ENCODE results near the gene SLC25A15.
A peak's percentile ranks its signal among the peaks of the same experiment; 100 is the strongest.

The SLC25A15 gene

DNA sequence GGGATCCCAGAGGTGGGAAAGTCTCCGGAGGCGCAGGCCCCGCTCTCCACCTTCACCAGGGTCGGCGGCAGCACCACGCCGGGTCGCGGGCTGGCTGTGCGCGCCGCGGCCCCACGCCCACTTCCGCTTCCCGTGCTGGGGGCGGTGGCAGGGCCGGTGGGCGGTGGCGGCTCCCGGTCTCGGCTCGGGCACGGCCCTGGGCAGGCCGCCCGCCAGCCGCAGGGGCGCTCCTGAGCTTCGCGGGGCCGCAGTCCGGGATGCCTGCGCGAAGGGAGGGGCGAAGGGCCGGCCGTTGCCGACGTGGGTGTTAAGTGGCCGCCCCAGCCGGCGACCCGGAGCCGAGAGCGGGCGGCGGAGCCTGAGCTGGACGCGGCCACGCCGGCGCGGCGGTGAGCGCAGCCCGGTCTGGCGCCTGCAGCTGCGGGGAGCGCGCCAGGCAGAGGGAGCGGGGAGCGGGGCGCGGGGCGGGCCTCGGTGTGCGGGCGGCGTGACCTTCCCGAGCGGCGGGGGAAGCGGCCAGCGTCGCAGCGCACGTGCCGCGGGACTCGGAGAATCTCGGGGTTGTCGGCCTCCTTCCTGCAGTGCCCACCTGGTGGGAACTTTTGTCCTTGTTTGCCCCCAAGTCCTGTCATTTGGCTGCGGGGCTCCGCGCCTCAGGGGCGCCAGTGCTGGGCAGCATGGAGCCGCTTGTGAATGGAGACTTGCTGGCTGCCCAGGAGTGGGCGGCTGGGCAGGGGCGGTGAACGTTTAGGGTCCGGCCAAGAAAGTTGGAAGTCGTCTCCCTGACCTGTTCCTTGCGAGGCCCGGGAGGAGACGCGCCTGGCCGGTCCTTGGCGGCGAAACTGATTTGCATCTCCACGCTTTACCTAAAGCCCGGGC is at the start of gene SLC25A15:
TSS of gene SLC25A15 (plus strand) at position 337 of the 879 bp plus-strand sequence. CDS start 3,616 bp downstream, outside the sequence.
- peak; percentile 79 for DNase-seq

DNA sequence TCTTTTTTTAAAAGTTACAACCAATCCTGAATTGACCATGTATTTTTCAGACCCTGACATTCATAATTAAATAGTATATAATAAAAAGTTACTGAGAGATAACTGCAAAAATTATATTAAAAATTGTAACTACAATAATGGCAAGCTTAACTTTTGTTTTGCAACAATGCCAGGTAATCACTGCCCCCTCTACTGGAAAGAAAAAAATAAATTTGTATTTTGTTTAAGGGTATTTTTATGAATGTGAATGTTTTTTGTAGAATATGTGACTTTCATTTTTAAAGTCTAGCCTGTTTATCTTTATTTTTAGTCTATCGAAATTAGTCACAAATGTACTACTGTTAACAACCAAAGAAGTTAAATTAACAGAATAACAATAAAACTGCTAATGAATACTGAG is 40.1 kb upstream of the SLC25A15 start:
- DNase-seq: no peak

DNA sequence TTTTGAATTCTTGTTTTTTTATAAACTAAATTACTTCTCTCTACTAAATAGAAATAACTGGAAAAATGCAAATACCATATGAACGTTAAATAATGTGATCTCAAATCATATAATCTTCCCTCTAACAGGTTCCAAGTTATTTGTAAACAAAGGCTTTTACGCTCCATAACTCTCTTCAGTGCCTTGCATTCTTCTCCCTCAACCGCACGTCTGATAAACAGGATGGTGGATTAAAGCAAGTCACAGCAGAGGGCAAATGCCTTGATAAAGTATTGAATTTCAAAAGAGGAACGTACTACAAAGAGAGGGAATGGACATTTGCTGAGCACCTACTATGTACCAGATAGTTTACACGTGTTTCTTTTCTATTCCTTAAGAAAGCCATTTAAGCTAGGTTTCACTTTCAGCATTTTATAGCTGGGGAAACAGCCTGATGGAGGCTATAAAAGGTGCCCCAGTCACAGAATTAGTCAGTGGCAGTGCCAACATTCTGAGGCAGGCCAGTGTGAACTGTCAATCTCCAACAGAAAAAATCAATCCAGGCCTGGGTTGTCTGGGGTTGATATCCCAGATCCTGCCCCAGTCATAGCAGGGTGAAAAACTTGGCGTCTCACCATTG is 34.2 kb upstream of the SLC25A15 start:
- no peak for DNase-seq

DNA sequence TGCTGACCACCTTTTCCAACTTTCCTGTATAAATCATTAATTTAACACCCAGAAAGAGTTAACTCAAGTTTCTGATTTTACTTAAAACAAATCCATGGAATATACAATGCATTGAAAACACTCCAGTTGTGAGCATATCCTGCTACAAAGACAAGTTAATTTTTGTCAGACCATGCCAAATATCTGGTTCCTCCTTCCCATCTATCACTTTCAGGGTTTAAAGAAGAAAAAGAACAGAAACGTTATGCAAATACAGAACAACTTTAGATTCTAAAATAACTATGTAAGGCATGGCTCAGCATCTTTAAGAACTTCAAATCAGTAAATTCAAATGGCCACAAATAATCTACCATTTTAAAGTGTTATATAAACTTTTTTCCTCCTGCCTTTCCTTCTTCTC is 33.4 kb upstream of the SLC25A15 start:
- no peak for DNase-seq

DNA sequence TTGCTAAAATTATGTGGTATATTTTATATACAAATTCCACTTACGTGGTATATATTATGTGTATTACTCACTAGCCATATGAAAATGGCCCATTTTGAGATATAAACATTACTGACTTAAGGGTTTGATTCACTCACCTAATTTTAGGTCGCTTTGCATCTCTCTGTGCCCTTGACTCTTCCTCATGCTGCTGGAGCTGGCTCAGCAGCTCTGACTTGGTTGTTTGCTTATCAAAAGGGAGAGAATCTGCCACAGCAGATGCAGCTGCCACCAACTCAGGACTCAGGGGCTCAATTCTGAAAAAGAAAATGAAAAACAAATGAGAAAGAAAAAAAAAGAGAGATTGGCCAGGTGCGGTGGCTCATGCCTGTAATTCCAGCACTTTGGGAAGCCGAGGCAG is 30.6 kb upstream of the SLC25A15 start:
- DNase-seq: no peak

DNA sequence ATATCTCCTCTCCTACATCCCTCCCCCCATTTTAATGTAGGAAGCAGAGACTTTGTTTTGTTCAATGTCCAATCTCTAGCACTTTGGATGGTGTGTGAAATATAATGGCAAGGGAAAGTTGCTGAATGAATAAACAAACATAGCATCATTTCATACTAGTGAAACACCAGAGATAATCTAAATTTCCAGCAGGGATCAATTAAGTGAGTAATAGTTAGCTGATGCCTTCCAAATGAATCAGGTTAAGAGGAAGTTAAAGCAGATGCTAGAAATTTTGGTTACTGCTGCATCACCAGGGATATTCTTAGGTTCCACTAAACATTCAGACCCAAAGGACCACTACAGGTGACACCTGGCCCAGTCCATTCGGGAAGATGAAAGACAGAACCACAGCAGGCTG is 26.6 kb upstream of the SLC25A15 start:
- DNase-seq: no peak

DNA sequence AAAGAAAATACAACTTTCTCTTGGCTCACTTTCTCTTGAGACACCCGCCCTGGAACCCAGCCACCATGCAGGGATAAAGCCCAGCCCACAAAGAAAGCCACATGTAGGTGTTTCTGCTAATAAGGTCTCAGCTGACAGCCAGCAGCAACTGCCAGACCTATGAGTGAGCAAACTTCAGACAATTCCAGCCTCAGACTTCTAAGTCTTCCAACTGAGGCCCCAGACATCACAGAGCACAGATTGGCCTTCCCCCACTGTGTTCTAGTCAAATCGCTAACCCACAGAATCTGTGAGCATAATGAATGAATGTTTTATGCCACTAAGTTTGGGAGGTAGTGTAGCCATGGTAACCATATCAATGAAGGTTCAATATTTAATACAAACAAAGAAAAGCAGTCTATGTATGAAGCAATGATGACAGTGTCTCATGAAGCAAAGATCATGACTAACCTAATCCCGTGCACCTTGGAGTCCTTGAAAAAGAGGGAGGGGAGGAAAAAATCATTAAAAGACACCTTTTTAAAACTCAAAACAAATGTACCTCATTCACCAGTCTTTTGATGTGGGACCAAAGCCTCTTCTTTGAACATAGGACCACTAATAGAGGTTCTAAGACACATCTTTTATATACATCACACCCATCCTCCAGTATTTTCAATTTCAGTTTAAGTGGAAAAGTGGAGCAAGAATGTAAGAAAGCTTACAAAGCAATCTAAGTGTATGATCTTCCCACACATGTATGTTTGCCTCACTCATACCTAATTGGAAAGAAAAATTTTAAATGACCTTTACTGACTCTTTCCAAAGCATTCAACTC is 24.6 kb upstream of the SLC25A15 start:
- DNase-seq: peak; percentile 48

DNA sequence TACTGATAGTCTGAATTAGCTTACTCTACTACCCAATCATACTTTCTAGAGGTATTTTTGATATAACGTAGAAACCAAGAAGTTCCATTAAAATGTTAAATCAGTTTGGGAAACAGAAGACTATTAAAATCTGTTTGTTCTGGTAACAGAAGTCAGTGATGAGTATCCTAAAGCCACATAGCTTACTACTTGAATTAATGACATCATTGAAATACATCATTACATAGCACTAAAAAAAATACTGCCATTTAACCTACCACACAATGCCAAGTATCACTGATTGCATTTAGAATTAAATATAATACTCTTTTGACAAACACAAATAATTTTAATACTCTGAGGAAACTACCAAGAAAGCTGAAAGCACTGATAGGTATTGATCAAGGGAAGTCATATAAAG is 23.8 kb upstream of the SLC25A15 start:
- no peak for DNase-seq

DNA sequence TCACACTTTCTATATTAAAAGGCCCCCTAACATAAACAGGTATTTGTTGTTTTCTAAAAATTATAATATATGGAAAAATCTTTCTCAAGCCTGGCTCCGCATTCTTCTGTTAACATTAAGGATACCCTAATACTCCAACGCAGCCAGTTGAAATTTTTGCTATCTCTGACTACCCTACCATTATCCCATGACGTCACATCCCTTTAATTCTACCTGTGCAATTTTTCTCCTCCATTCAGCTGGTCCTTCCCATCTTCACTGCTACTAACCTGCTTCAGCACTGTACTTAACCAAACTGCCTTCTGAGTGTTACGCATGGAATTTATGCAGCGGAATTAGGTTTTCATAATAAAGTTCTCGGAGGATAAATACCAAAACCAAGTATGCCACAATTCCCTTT is 19.4 kb upstream of the SLC25A15 start:
- no peak for DNase-seq

DNA sequence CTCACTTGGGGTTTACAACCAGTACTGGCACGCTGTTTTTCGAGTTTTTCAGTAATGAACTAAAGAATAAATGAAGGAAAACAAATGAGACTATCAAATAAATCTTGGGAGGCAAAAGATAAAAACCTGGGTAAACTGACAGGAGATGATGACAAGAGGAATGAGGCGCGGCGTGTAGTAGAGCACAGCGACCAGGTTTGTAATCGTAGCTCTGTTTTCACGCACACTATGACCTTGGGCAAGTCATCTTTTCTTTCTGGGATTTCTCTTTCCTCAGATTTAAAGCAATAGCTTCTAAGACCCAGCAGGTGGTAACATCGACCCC is 18.8 kb upstream of the SLC25A15 start:
- no peak for DNase-seq

DNA sequence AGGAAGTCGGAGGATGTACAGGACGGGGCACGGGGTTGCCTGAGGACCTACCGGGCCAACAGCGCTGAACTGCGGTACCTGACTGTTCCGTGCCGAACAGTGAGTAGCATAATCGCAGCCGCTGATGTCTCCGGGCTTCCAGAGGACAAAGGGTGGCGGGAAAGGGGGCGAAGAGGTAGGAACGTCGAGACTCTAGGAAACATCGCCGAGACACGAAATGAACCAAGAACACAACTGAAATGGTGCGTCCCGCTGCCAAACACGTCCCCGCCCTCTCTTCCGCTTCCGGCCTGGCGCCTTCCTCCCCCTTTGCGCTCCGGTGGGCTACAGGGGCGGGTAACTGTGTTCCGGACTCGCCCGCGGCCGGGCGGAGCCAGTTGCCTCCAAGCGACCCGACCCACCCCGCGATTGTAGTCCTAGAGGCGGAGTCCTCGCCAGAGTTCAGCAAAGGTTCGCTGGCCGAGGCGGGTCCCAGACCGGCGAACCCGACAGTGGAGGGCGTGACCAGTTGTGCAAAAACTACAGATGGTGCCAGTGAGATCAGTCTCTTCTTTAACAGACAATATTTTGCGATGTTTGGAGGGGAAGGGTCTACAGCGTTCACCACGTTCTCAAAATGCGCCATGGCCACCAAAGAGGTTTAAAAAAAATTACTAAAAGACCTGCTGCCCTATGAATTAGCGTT is 18.3 kb upstream of the SLC25A15 start, which contains the start of gene MRPS31:
TSS of gene MRPS31 (minus strand) at position 257 of the 685 bp plus-strand sequence. CDS start at position 203, 54 bp downstream.
- DNase-seq: peak; percentile 94

DNA sequence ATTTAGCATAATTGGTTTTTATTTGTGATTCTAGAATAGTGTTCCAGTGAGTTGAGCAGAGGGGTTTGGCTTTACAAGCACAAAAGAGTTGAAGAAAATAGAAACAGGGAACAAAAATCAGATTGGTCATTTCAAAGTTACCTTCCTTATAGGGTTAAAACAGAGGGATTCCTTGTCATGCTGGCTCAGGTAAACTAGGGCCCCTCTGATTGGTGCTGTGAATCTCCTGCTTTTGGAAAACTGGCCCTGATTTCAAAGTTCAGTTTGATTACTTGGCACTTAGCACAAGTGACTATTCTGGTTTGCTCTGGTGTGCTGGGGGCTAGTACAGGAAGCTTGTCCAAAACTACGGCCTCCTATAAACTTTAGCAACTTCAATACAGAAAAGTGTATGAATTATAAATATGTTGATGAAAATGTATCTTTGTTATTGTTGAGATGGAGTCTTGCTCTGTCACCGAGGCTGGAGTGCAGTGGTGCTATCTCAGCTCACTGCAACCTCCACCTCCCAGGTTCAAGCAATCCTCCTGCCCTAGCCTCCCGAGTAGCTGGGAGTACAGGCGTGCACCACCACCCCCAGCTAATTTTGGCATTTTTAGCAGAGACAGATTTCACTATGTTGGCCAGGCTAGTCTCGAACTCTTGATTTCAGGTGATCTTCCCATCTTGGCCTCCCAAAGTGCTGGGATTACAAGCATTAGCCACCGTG is 16.5 kb upstream of the SLC25A15 start:
- DNase-seq: no peak

DNA sequence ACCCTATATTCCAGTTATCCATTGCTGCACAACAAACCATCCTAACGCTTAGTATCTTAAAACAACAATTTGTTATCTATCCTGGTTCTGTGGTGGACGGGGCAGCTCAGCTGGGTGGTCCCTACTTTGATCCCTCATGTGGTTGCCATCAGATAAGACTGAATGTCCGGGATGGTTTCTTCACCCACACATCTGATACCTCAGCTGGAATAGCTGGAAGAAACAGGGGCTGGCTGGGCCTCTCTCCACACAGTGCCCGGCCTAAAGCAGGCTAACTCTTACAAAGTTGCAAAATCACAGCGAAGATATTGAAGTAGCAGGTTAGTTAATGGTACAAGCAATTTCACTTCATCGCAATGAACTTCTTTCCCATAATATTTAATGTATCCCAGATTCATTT is 14.7 kb upstream of the SLC25A15 start:
- no peak for DNase-seq

DNA sequence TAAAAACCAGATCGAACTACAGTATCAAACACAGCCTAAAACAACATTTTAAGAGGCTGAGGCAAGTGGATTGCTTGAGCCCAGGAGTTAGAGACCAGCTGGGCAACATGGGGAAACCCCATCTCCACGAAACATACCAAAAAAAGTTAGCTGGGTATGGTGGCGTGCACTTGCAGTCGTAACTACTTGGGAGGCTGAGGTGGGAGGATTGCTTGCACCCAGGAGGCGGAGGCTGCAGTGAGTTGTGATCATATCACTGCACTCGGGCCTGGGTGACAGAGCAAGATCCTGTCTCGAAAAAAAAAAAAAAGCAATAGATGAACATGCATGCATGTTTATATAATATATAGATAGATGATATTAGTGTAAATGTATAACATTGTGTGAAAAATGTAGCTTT is 13.2 kb upstream of the SLC25A15 start:
- DNase-seq: peak; percentile 31

DNA sequence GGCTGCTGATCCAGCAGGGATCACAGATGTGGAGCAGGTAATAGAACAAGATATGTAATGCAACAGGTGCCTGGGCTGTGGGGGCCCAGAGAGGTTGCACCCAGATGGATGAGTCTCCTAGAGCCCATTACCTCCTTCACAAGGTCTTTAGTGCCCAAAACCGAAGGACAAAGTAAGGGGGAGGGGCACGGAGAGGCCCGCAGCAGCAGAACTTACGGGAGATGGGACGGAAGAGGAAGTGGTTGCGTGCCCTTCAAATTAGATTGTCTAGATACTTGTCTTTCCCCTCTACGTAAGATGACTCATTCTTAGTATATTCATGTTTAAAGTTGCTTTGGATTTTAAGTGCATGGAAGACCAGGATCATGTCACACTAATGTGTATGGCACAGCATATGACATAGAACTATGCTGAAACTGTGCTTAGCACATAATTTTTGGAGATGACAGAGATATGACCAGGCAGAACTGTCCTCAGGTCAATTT is 12.7 kb upstream of the SLC25A15 start:
- peak; percentile 77 for DNase-seq

DNA sequence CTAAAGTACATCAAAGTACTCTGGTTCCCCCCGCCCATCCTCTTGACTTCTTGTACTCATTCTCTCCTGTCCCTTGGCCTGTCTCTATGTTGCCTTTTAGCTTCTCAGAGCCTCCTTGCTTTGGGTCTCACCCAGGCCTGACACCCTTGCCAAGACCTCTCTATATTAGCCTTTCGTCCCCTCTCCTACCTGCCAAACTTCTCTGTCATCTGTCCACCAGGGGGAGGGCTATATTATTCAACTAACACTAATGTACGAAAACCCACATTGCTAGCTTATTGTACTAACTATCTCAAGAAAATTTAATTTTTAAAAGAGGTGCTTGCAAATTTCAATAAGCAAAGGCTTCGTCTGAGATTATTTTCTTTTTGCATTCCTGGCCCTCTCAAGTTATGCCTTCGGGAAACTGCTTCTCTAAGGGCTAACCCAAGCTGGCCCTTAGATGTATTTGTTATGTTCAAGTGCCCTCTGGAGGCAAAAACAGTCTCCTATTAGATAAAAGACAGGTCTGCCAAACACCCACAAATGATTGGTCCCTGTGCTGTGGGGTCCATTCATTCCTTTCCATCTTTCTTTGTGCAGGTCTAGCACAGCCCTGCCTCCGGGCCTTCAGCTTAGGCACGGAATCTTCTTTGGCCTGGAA is 12.1 kb upstream of the SLC25A15 start:
- peak; percentile 67 for DNase-seq

DNA sequence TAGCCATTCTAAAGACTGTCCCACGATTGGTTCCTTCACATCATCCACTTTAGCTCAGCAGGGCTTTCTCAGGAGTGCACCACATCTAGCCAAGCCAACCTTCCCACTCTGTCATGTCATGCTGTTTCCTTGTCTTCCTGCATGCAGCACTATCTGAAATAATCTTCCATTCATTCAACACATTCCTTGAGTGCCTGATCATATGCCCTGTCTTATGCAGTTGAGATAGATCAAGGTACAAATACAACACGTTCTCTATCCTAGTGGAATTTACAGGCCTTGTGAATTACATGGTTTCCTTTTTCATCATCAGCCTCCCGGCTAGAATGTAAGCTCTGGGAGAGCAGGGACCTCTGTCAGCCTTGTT is 11.6 kb upstream of the SLC25A15 start:
- no peak for DNase-seq

DNA sequence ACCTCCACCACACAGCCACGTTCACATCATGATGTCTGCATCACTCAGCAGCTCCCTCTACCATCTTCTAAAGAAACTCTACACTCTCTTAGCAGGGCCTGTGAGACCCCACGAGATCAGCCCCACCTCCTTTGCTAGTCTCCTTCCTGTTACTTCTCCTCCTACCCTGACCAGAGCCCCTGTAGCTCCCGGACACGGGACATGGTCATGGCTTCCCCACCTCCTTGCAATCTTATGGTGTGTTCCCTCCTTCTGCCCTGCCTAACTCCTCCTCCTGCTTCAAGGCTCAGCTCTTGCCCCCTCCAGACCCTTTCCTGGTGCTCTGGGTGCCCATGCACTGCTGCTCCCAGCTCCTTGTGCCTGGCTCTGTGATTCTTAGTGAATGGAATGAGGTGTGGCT is 10.4 kb upstream of the SLC25A15 start:
- DNase-seq: no peak

DNA sequence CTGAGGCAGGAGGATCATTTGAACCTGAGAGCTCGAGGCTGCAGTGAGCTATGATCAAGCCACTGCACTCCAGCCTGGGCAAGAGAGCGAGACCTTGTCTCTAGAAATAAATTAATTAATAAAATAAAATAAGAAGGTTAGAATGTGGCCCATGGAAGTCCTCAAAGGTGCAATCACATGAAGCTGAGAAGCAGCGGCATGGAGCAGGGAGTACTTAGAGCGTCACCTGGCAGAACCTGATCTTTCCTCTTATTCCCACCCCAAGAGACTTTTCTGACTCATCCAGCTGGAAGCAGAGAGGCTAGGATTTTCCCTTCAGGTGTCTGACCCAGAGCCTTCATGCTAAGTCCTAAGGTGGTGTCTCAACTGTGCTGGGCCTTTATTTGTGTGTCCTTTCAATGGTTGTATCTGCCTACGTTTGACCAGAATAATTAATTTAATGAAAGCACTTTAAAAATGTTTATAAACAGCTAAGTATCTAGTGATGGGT is 9.6 kb upstream of the SLC25A15 start:
- DNase-seq: no peak

DNA sequence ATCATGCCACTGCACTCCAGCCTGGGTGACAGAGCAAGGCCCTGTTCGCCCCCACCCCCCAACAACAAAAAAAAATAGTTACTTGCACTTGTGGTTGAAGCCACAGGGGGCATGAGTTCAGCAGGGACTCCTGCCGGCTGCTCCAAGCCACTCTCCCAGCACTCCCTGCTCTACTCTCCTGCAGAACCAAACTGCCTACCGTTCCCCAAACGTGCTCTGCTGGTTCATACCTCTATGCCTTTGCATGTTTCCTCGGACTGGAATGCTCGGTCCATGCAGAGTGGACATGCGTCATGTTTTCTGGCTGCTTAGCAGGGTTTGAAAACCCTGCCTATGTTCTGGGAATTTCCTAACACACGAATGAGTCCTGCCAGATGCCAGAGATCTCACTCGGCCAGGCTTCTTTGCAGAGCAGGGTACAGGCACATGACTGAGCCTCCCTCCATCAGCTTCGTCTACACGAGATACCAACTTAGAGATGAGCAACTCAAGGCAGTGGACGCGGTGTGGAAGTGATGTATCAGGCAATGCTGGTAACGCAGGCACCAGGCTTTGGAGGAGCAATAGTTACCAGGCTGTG is 8.5 kb upstream of the SLC25A15 start:
- no peak for DNase-seq

DNA sequence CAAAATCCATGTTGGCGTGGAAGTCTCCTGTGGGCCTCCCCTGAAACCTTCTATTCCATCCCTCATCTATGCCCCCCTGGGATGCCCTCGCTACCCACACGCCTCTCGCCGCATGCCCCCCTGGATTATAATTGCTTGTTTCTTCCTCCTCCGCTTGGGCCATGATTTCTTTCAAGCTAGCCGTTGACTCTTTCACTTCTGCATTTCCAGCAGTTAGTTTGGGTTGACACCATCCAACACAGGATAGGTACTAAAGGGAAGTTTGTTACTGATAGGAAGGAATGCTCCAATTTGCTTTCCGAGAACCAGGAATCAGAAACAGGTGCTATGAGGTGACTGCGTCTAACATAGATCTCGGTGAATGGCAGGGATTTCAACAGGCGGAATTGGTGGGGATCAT is 7.7 kb upstream of the SLC25A15 start:
- DNase-seq: no peak

All from CD4-positive, alpha-beta T cell treated with Interleukin-12 subunit alpha and Interleukin-12 subunit beta, for 1 hour (primary cell).